H1 (cell line): ENCODE results near the gene OR4K2. TPM values are rescaled to one million over a fixed set of nuclear protein-coding genes. Genes with fewer than 3 reads are reported as not detected.

Experiments used
- CTCF ChIA-PET: fragments of 300-600 bp; sonication (Branson Sonifier 250); formaldehyde crosslinking; loops from one replicate; lab custom pipeline; 2021; ENCODE audit not compliant: partially characterized antibody; lab: Charles Lee
- POLR2A ChIA-PET: fragments of 300-600 bp; sonication (Branson Sonifier 250); formaldehyde crosslinking; loops from one replicate; lab custom pipeline; 2021; ENCODE audit warnings: inconsistent platforms; ENCODE audit not compliant: partially characterized antibody; lab: Charles Lee
- DNase-seq, 2 experiments: peaks; one replicate each; pipeline versions ENCODE4 v3.0.0 to v3.0.0-alpha.2; 2010 to 2022; ENCODE audit warnings: low spot score in 2 of 2, low read depth in 1 of 2, mixed read lengths in 1 of 2
- FAIRE-seq: peaks from 2 replicates; lab custom pipeline; 2011; peaks lifted over from hg19 to GRCh38; lab: Jason Lieb, UNC
- H2AFZ ChIP-seq: 2 replicates; pipeline ENCODE4 v1.8.1; 2012; ENCODE audit warnings: low read length, inconsistent platforms
- H2AK5ac ChIP-seq: 2 replicates; pipeline ENCODE4 v1.6.1; 2013; ENCODE audit warnings: low read depth, low read length
- H2BK120ac ChIP-seq: replicated peaks from 2 replicates; pipeline ENCODE3; 2013; ENCODE audit warnings: low read depth, low read length, inconsistent platforms
- H2BK12ac ChIP-seq: 2 replicates; pipeline ENCODE4 v1.6.1; 2013; ENCODE audit warnings: low read depth, low read length
- H2BK15ac ChIP-seq: 2 replicates; pipeline ENCODE4 v1.6.1; 2013; ENCODE audit warnings: low read length
- H2BK20ac ChIP-seq: 2 replicates; pipeline ENCODE4 v1.6.1; 2013; ENCODE audit warnings: low read length
- H2BK5ac ChIP-seq: 2 replicates; pipeline ENCODE4 v1.6.1; 2013; ENCODE audit warnings: low read depth, low read length
- H3K14ac ChIP-seq: 2 replicates; pipeline ENCODE4 v1.6.1; 2013; ENCODE audit warnings: inconsistent platforms; ENCODE audit not compliant: insufficient read length
- H3K18ac ChIP-seq: 2 replicates; pipeline ENCODE4 v1.6.1; 2013; ENCODE audit warnings: low read length; ENCODE audit errors: extremely low read depth
- H3K23ac ChIP-seq: 2 replicates; pipeline ENCODE4 v1.6.1; 2013; ENCODE audit warnings: inconsistent platforms; ENCODE audit not compliant: insufficient read length
- H3K23me2 ChIP-seq: 2 replicates; pipeline ENCODE4 v1.6.1; 2013; ENCODE audit warnings: low read depth, low read length
- H3K27ac ChIP-seq: 2 replicates; pipeline ENCODE4 v1.6.1; 2011; ENCODE audit warnings: low read depth, low read length, inconsistent platforms
- H3K27me3 ChIP-seq, 4 experiments: replicated peaks in 1 of 4; 1 replicate in 1 of 4; 2 replicates in 3 of 4; pipeline versions ENCODE4 v1.6.1 to v1.8.1; 2011 to 2013; ENCODE audit warnings: low read length in 3 of 4, mild to moderate bottlenecking in 3 of 4, inconsistent platforms in 2 of 4, mixed read lengths in 2 of 4, moderate library complexity in 1 of 4; ENCODE audit not compliant: control insufficient read depth in 3 of 4, insufficient read depth in 3 of 4; ENCODE audit errors: extremely low read depth in 1 of 4
- H3K36me3 ChIP-seq, 4 experiments: 2 replicates each; pipeline versions ENCODE4 v1.6.1 to v1.8.1; 2011 to 2013; ENCODE audit warnings: mild to moderate bottlenecking in 4 of 4, low read length in 3 of 4, moderate library complexity in 2 of 4, control low read depth in 1 of 4, inconsistent platforms in 1 of 4; ENCODE audit not compliant: insufficient read depth in 4 of 4, control insufficient read depth in 2 of 4
- H3K4ac ChIP-seq: replicated peaks from 2 replicates; pipeline ENCODE3; 2013; ENCODE audit warnings: low read length, low read depth, mixed read lengths, inconsistent platforms; ENCODE audit not compliant: insufficient read length
- H3K4me1 ChIP-seq, 4 experiments: replicated peaks in 1 of 4; 1 replicate in 1 of 4; 2 replicates in 3 of 4; pipeline versions ENCODE4 v1.6.1 to v1.8.1; 2011 to 2013; ENCODE audit warnings: low read length in 3 of 4, inconsistent platforms in 2 of 4, mixed read lengths in 1 of 4; ENCODE audit not compliant: insufficient read depth in 4 of 4, control insufficient read depth in 3 of 4
- H3K4me2 ChIP-seq, 2 experiments: 2 replicates each; pipeline versions ENCODE4 v1.6.1 to v1.8.1; 2011 to 2013; ENCODE audit warnings: low read depth in 2 of 2, low read length in 2 of 2, control low read depth in 1 of 2, inconsistent platforms in 1 of 2, mild to moderate bottlenecking in 1 of 2; ENCODE audit not compliant: insufficient read depth in 1 of 2
- H3K4me3 ChIP-seq, 4 experiments: fragments of 200-600, 300-600 bp in 1 of 4; sonication (generic), shearing (Covaris generic), sonication (Bioruptor Twin) in 1 of 4; 2 replicates each; pipeline versions ENCODE4 v1.5.1 to v1.8.1; 2011 to 2016; ENCODE audit warnings: low read length in 4 of 4, low read depth in 3 of 4, control low read depth in 2 of 4, inconsistent platforms in 2 of 4, mild to moderate bottlenecking in 2 of 4, mixed read lengths in 1 of 4, moderate library complexity in 1 of 4; ENCODE audit not compliant: insufficient read depth in 2 of 4; ENCODE audit errors: extremely low read depth in 1 of 4
- H3K56ac ChIP-seq: replicated peaks from 2 replicates; pipeline ENCODE3; 2013; ENCODE audit warnings: low read depth, mild to moderate bottlenecking, mixed read lengths, low read length, inconsistent platforms; ENCODE audit not compliant: insufficient read length
- H3K79me1 ChIP-seq: 2 replicates; pipeline ENCODE4 v1.6.1; 2013; ENCODE audit warnings: low read depth, low read length, control low read depth
- H3K79me2 ChIP-seq, 2 experiments: 2 replicates each; pipeline versions ENCODE4 v1.6.1 to v1.8.1; 2012 to 2013; ENCODE audit warnings: low read length in 2 of 2, mild to moderate bottlenecking in 2 of 2, inconsistent platforms in 1 of 2; ENCODE audit not compliant: insufficient read depth in 2 of 2, control insufficient read depth in 1 of 2
- H3K9ac ChIP-seq, 4 experiments: replicated peaks in 1 of 4; 1 replicate in 1 of 4; 2 replicates in 3 of 4; pipeline versions ENCODE4 v1.6.1 to v1.8.1; 2011 to 2013; ENCODE audit warnings: low read depth in 3 of 4, low read length in 3 of 4, control low read depth in 2 of 4, mild to moderate bottlenecking in 2 of 4, moderate library complexity in 2 of 4, inconsistent platforms in 1 of 4; ENCODE audit errors: extremely low read depth in 1 of 4
- H3K9me3 ChIP-seq, 2 experiments: 2 replicates each; pipeline versions ENCODE4 v1.6.1 to v1.8.1; 2012 to 2013; ENCODE audit warnings: mild to moderate bottlenecking in 2 of 2, moderate library complexity in 2 of 2, control low read depth in 1 of 2, inconsistent platforms in 1 of 2, low read depth in 1 of 2, low read length in 1 of 2, mixed read lengths in 1 of 2; ENCODE audit not compliant: insufficient read depth in 2 of 2
- H4K20me1 ChIP-seq, 2 experiments: replicated peaks in 1 of 2; 2 replicates each; pipeline versions ENCODE3 to v1.8.1; 2011 to 2013; ENCODE audit warnings: inconsistent platforms in 2 of 2, low read length in 2 of 2, mild to moderate bottlenecking in 1 of 2; ENCODE audit not compliant: insufficient read depth in 2 of 2, control insufficient read depth in 1 of 2
- H4K5ac ChIP-seq: 2 replicates; pipeline ENCODE4 v1.6.1; 2013; ENCODE audit warnings: low read length, low read depth, mixed read lengths, inconsistent platforms; ENCODE audit not compliant: insufficient read length
- H4K8ac ChIP-seq: 2 replicates; pipeline ENCODE4 v1.8.0; 2013; ENCODE audit warnings: mild to moderate bottlenecking, moderate library complexity, low read length, inconsistent platforms; ENCODE audit not compliant: insufficient read depth; ENCODE audit errors: extremely low read depth
- H4K91ac ChIP-seq: replicated peaks from 2 replicates; pipeline ENCODE3; 2013; ENCODE audit warnings: low read length, mixed read lengths, inconsistent platforms; ENCODE audit not compliant: insufficient read length
- ASH2L ChIP-seq: fragments of 200-600, 300-600 bp; sonication (generic); IDR thresholded peaks from one replicate; pipeline ENCODE4 v1.7.1; 2017; ENCODE audit warnings: low read length
- BCL11A ChIP-seq, 2 experiments: IDR thresholded peaks; one replicate each; pipeline ENCODE4 v1.6.1; 2011; ENCODE audit warnings: low read depth in 2 of 2, low read length in 2 of 2, mild to moderate bottlenecking in 2 of 2
- CEBPB ChIP-seq: IDR thresholded peaks from 2 replicates; pipeline ENCODE4 v1.6.1; 2012; ENCODE audit warnings: low read depth, low read length
- CREB1 ChIP-seq: IDR thresholded peaks from 2 replicates; pipeline ENCODE4 v1.6.1; 2012; ENCODE audit warnings: inconsistent platforms
- CTCF ChIP-seq, 3 experiments: IDR thresholded peaks; 1 replicate in 2 of 3; 2 replicates in 1 of 3; pipeline versions ENCODE4 v1.5.1 to v1.6.1; 2011; ENCODE audit warnings: low read length in 3 of 3, mild to moderate bottlenecking in 3 of 3, inconsistent platforms in 2 of 3, low read depth in 1 of 3, moderate library complexity in 1 of 3; ENCODE audit not compliant: insufficient read depth in 1 of 3; ENCODE audit errors: control extremely low read depth in 1 of 3
- EZH2 ChIP-seq: fragments of 200-600 bp; sonication (generic); IDR thresholded peaks from 2 replicates; pipeline ENCODE4 v1.7.1; 2012; ENCODE audit warnings: low read depth, mild to moderate bottlenecking, moderate library complexity, low read length, inconsistent platforms; ENCODE audit not compliant: severe bottlenecking
- JUND ChIP-seq: IDR thresholded peaks from 2 replicates; pipeline ENCODE4 v1.6.1; 2011; ENCODE audit warnings: mild to moderate bottlenecking, improper control_type of control experiment, low read length
- RFX5 ChIP-seq: IDR thresholded peaks from 2 replicates; pipeline ENCODE4 v1.6.1; 2011; ENCODE audit warnings: low read depth, low read length, improper control_type of control experiment, borderline replicate concordance
- SP2 ChIP-seq: IDR thresholded peaks from 2 replicates; pipeline ENCODE4 v1.6.1; 2012; ENCODE audit warnings: mild to moderate bottlenecking, low read length, inconsistent platforms
- SP4 ChIP-seq: IDR thresholded peaks from 2 replicates; pipeline ENCODE4 v1.6.1; 2012; ENCODE audit warnings: low read length, inconsistent platforms
- TAF1 ChIP-seq: IDR thresholded peaks from 2 replicates; pipeline ENCODE4 v1.6.1; 2011; ENCODE audit warnings: mild to moderate bottlenecking, low read depth, low read length
- ZNF274 ChIP-seq: IDR thresholded peaks from 2 replicates; pipeline ENCODE4 v1.7.0; 2012; ENCODE audit warnings: low read length, borderline replicate concordance; ENCODE audit errors: extremely low read depth
- WGBS, 2 experiments: shearing (Covaris generic) in 1 of 2; methylation state at CpG; one replicate each; pipeline versions ENCODE4 v1.1.6 to v1.1.7; 2013 to 2015; ENCODE audit warnings: low lambda C conversion rate in 2 of 2, mixed read lengths in 2 of 2, inconsistent platforms in 1 of 2, low coverage in 1 of 2, missing lambda C conversion rate in 1 of 2; ENCODE audit not compliant: insufficient replicate concordance in 2 of 2, insufficient coverage in 1 of 2, insufficient read length in 1 of 2; ENCODE audit errors: extremely low coverage in 1 of 2, missing lambda C conversion rate in 1 of 2; 5-methylcytosine and 5-hydroxymethylcytosine counted together
- polyA plus RNA-seq, 7 experiments: library from polyadenylated mRNA; depleted of rRNA in 3 of 7; stranded (reverse) in 5 of 7; unstranded in 2 of 7; fragments of >200 nt in 5 of 7; fragments of 200-250 nt in 2 of 7; gene quantifications; 1 replicate in 5 of 7; 2 replicates in 1 of 7; 4 replicates in 1 of 7; pipeline versions ENCODE4 v1.2.1 to v1.2.3, GENCODE V29; 2011 to 2013; ENCODE audit warnings: missing spikeins in 2 of 7, mixed read lengths in 2 of 7
- total RNA-seq: library from RNA; stranded (reverse); fragmentation: NEBNext Ultra II Directional; extraction: Animal tissue kit (Norgen Biotek cat#: 25700); gene quantifications from 2 replicates; pipeline ENCODE4 v1.2.1, GENCODE V29; 2021
- TF ChIP-seq, protein P1 (sequence below): IDR thresholded peaks from 2 replicates; pipeline ENCODE4 v1.6.1; 2011; ENCODE audit warnings: low read length, improper control_type of control experiment

The OR4K2 gene
- total and polyA plus RNA-seq, 2 of the 8 experiments (the other 6 are each of a cell fraction or from before 2014, with no cell fraction given) = not detected

- no peaks in the 10 kb centered on the region for H3K27me3 ChIP-seq
- no peak overlapping the region for H2AK5ac ChIP-seq
- no peak overlapping the region for H2BK120ac ChIP-seq
- H2BK20ac ChIP-seq = no peak overlapping the region
- no peaks in the 10 kb centered on the region for H3K36me3 ChIP-seq
- no peak overlapping the region for H2AFZ ChIP-seq
- H4K8ac ChIP-seq = no peak overlapping the region
- FAIRE-seq = no peak
- no peak overlapping the region for H3K4me3 ChIP-seq
- DNase-seq = no peak
- H2BK12ac ChIP-seq = no peak overlapping the region
- 75% methylated on average over 3 of the region's 3 CpGs; no CpG with 5 or more reads in 1 of the 2 experiments for WGBS, 2 experiments
- H3K4ac ChIP-seq = no peak overlapping the region
- no peak overlapping the region for H2BK5ac ChIP-seq
- H3K14ac ChIP-seq = no peak overlapping the region
- H3K56ac ChIP-seq = no peak overlapping the region
- peaks cover 45 to 60% of the 10 kb centered on the region in 2 experiments for H3K9me3 ChIP-seq
- H3K4me1 ChIP-seq = no peaks in the 10 kb centered on the region
- H4K91ac ChIP-seq = no peak overlapping the region
- H4K20me1 ChIP-seq = no peaks in the 10 kb centered on the region
- CTCF ChIA-PET = no interaction called here
- H3K9ac ChIP-seq = no peak overlapping the region
- H3K23me2 ChIP-seq = no peaks in the 10 kb centered on the region
- H3K79me1 ChIP-seq = no peaks in the 10 kb centered on the region
- H3K4me2 ChIP-seq = no peak overlapping the region
- H2BK15ac ChIP-seq = no peak overlapping the region
- H3K27ac ChIP-seq = no peak overlapping the region
- no peak overlapping the region for H3K18ac ChIP-seq
- H3K79me2 ChIP-seq = no peaks in the 10 kb centered on the region
- no peak overlapping the region for H4K5ac ChIP-seq
- no peak overlapping the region for H3K23ac ChIP-seq
- POLR2A ChIA-PET = no interaction called here
- TF ChIP-seq SP4 (no peak), CEBPB (no peak), CTCF (IDR thresholded peaks at IDR 0.05; ENCODE audit: control extremely low read depth in 1 of 3, insufficient read depth in 1 of 3, low read depth in 1 of 3, low read length in 3 of 3) (no peak), SP2 (no peak), ASH2L (no peak), JUND (no peak), ZNF274 (no peak), TAF1 (no peak), CREB1 (no peak), RFX5 (no peak), BCL11A (IDR thresholded peaks at IDR 0.05; ENCODE audit: low read depth in 2 of 2, low read length in 2 of 2) (no peak), EZH2 (no peak)
- TF ChIP-seq, protein P1, sequence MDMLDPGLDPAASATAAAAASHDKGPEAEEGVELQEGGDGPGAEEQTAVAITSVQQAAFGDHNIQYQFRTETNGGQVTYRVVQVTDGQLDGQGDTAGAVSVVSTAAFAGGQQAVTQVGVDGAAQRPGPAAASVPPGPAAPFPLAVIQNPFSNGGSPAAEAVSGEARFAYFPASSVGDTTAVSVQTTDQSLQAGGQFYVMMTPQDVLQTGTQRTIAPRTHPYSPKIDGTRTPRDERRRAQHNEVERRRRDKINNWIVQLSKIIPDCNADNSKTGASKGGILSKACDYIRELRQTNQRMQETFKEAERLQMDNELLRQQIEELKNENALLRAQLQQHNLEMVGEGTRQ = no peak
These were observed 26.1 kb downstream of the OR4K2 start for GRCh38 chr14:19900999-19901398.
